Measurements from ENCODE around the gene SULT1C2. TPM values are rescaled to one million over a fixed set of nuclear protein-coding genes. Genes with fewer than 3 reads are reported as not detected.

The SULT1C2 gene
- not detected in 2 replicates for total RNA-seq

DNA sequence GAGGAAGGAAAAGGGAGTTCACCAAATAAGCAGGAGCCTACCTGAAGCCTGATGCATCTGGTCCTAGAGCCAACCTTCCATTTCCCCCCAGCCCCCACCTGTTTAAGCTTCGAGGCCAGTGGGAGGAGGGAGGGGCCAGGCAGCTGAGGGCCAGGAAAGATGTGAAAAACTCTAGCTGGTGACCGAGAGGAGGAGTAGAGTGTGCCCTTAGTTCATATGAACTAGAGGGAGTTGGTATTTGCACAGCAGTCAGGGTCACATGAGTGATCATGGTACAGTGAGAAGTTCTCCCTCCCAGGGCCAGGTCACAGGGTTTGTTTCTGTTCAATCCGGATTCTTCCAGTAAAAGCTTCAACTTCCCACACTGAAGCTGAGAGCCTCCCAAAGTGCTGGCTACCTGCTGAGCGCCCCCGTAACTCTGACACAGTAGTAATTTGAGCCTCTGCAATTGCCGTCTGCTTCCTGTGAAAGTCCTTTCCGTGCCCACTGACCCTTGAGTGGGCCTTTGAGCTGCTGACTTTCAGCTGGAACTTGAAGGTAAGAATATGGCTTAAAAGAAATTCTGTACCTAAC lies at the start of gene SULT1C2:
SULT1C2 (plus strand) TSS at position 362 of the 573 bp plus-strand sequence. CDS start 4,773 bp downstream, outside the sequence.

DNA sequence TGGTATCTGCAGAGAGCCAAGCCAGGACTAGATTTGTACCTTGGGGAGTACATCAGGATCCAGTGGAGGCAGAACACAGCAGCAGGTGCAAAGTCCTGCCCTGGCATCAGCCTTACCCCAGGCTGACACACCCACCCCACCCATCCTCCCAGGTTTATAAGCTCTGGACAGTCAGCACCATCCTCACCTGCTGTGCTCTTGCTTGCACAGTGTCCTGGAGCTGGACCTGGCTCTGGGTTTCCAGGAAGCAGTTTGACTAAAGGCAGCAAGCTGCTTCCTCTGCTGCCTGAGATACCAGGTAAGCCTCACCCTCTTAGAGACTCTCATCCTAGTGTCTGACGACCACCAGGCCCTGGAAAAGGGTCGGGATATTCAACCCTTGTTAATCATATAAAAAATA lies 48.9 kb upstream of the SULT1C2 start, which contains the start of gene SULT1C3:
SULT1C3 (plus strand) TSS at position 183 of the 400 bp plus-strand sequence. CDS start 7,227 bp downstream, outside the sequence.

Other genes with a start within 250 kb of the SULT1C2 start
- gene SULT1C3, start 48.9 kb upstream of the SULT1C2 start, total RNA-seq: not detected in 2 replicates
- gene SULT1C4, start 89.1 kb downstream of the SULT1C2 start, total RNA-seq: 0.53 TPM in 1 of 2 replicates, not detected in the other
- 5.8 and 12.4 TPM in 2 replicates for gene GCC2, start 160.3 kb downstream of the SULT1C2 start, total RNA-seq
- gene LIMS1, start 245.6 kb downstream of the SULT1C2 start, total RNA-seq: 66.3 and 75.0 TPM in 2 replicates

Data from myometrial cell (primary cell).